ENCODE data around the gene SCT.

Gene SCT

GRCh38 chr11:620935-621814 is 5.8 kb downstream of the SCT start:
- TF ChIP-seq, protein P1, sequence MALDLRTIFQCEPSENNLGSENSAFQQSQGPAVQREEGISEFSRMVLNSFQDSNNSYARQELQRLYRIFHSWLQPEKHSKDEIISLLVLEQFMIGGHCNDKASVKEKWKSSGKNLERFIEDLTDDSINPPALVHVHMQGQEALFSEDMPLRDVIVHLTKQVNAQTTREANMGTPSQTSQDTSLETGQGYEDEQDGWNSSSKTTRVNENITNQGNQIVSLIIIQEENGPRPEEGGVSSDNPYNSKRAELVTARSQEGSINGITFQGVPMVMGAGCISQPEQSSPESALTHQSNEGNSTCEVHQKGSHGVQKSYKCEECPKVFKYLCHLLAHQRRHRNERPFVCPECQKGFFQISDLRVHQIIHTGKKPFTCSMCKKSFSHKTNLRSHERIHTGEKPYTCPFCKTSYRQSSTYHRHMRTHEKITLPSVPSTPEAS (tag by site-specific recombination; IDR thresholded peaks at IDR 0.05): no peak
- no peak for TF ChIP-seq ZBTB21 (tag by site-specific recombination; IDR thresholded peaks at IDR 0.05)
- TF ChIP-seq SP7 (tag by site-specific recombination; IDR thresholded peaks at IDR 0.05): no peak
- TF ChIP-seq ZNF394 (tag by site-specific recombination; IDR thresholded peaks at IDR 0.05; ENCODE audit: borderline replicate concordance): no peak
- TF ChIP-seq ZNF223 (tag by site-specific recombination; IDR thresholded peaks at IDR 0.05): no peak
- TF ChIP-seq ZFHX2 (tag by site-specific recombination; conservative IDR thresholded peaks at IDR 0.05): peak; percentile 52
- no peak for TF ChIP-seq ZNF843 (tag by site-specific recombination; IDR thresholded peaks at IDR 0.05)
- no peak for TF ChIP-seq PRDM10 (tag by site-specific recombination; IDR thresholded peaks at IDR 0.05)
- no peak for TF ChIP-seq ZBTB10 (tag by site-specific recombination; IDR thresholded peaks at IDR 0.05)
- TF ChIP-seq ZSCAN30 (tag by site-specific recombination; IDR thresholded peaks at IDR 0.05): no peak
- TF ChIP-seq ZNF645 (tag by site-specific recombination; IDR thresholded peaks at IDR 0.05): no peak
- TF ChIP-seq EGR2 (tag by site-specific recombination; IDR thresholded peaks at IDR 0.05; ENCODE audit: low read depth): peak; percentile 45
- no peak for TF ChIP-seq ZNF157 (tag by site-specific recombination; IDR thresholded peaks at IDR 0.05)
- H3K9me3 ChIP-seq (ENCODE audit: control insufficient read depth, insufficient read depth, low read depth, low read length): no peaks in the 10 kb centered on the region
- CTCF ChIA-PET: no interaction called here
- no peak overlapping the region for H3K4me3 ChIP-seq (ENCODE audit: low read depth, low read length)
- peaks cover 0 to 13% of the 10 kb centered on the region in 2 experiments; a peak in 1 of 3 replicates for H3K36me3 ChIP-seq (ENCODE audit: control insufficient read depth in 2 of 2, insufficient read depth in 1 of 2, low read length in 2 of 2)
- POLR2A ChIA-PET: no interaction called here
- H3K4me1 ChIP-seq (ENCODE audit: control insufficient read depth, insufficient read depth, low read length): no peaks in the 10 kb centered on the region
- H3K27ac ChIP-seq (ENCODE audit: extremely low read depth, low read depth, low read length): no peak overlapping the region

- no peak overlapping the region for H3K4me3 ChIP-seq (ENCODE audit: low read depth, low read length)
- ChIA-PET POLR2A (no interaction called here), CTCF (no interaction called here)
- no peaks in the 10 kb centered on the region for H3K9me3 ChIP-seq (ENCODE audit: control insufficient read depth, insufficient read depth, low read depth, low read length)
- H3K36me3 ChIP-seq (ENCODE audit: control insufficient read depth in 2 of 2, insufficient read depth in 1 of 2, low read length in 2 of 2): peaks cover 0 to 13% of the 10 kb centered on the region in 2 experiments; a peak in 1 of 3 replicates
- H3K27ac ChIP-seq (ENCODE audit: extremely low read depth, low read depth, low read length): no peak overlapping the region
- H3K4me1 ChIP-seq (ENCODE audit: control insufficient read depth, insufficient read depth, low read length): no peaks in the 10 kb centered on the region
- TF ChIP-seq ZBTB21 (tag by site-specific recombination; IDR thresholded peaks at IDR 0.05): no peak
- TF ChIP-seq PRDM10 (tag by site-specific recombination; IDR thresholded peaks at IDR 0.05): peak; percentile 76
- no peak for TF ChIP-seq ZNF423 (tag by site-specific recombination; IDR thresholded peaks at IDR 0.05)
- no peak for TF ChIP-seq ZNF704 (tag by site-specific recombination; IDR thresholded peaks at IDR 0.05)
- TF ChIP-seq GLIS1 (tag by site-specific recombination; IDR thresholded peaks at IDR 0.05): no peak
- TF ChIP-seq BCL11B (tag by site-specific recombination; IDR thresholded peaks at IDR 0.05; ENCODE audit: low read depth): no peak
- TF ChIP-seq ZNF221 (tag by site-specific recombination; IDR thresholded peaks at IDR 0.05; ENCODE audit: borderline replicate concordance): no peak
- no peak for TF ChIP-seq ZNF510 (tag by site-specific recombination; IDR thresholded peaks at IDR 0.05; ENCODE audit: insufficient replicate concordance)
Measured at GRCh38 chr11:620201-620600, 6.8 kb downstream of the SCT start.
